ENCODE results near the gene NIT1.

DNA sequence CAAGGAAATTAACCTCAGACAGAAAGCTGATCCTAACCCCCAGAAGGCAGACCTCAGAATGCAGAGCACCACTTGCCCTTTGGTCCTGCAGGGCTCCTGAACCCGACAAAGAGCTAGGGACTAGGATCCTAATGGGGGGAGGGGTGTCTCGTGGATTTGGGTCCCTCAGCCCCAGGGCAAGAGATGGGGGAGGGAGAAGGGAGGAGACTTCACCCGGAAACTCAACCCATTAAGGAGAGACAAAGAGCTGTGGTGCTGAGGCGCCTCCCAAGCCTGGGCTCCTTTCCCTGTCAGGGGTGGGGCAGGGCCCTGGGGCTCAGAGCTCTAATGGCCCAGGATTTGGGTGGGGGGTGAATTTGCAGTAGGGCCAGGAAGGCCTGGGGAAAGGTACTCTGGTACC, 31.4 kb upstream of the NIT1 start:
- TF ChIP-seq CTCF (conservative IDR thresholded peaks at IDR 0.05) (no peak), ZFX (IDR thresholded peaks at IDR 0.05) (no peak)

Measured in C4-2B (cell line).